Panc1 (cell line): Measurements from ENCODE around the gene KPTN. TPM values are rescaled to one million over a fixed set of nuclear protein-coding genes. Genes with fewer than 3 reads are reported as not detected.

ENCODE experiments used
- ATAC-seq: fragments of 200-7000 bp; cut with Tn5 transposase; 2 replicates; pipeline ENCODE4 v1.9.1; 2020; ENCODE audit warnings: mild to moderate bottlenecking, moderate library complexity
- BruUV-seq: library from RNA; stranded (reverse); fragments of 400-500 nt; replicated peaks from 2 replicates; lab custom pipeline; 2021; lab: Mats Ljungman, UMichigan
- CTCF ChIA-PET: fragments of 300-600 bp; sonication (Branson Sonifier 250); formaldehyde crosslinking; loops from one replicate; lab custom pipeline; 2022; ENCODE audit warnings: antibody characterized with exemption; lab: Charles Lee
- POLR2A ChIA-PET: fragments of 300-600 bp; sonication (Branson Sonifier 250); formaldehyde crosslinking; loops from one replicate; lab custom pipeline; 2022; ENCODE audit warnings: antibody characterized with exemption; lab: Charles Lee
- DNase-seq: peaks from one replicate; pipeline ENCODE4 v3.0.0-alpha.2; 2010; ENCODE audit warnings: low read depth, low spot score
- H3K27ac ChIP-seq: 2 replicates; pipeline ENCODE4 v1.5.1; 2011; ENCODE audit warnings: mild to moderate bottlenecking, low read length, inconsistent platforms
- H3K27me3 ChIP-seq: fragments of 200-500 bp; sonication (Bioruptor generic); 2 replicates; pipeline ENCODE4 v1.6.0; 2014; ENCODE audit warnings: low read length, inconsistent platforms; ENCODE audit not compliant: control insufficient read depth, insufficient read depth
- H3K36me3 ChIP-seq: fragments of 200-500 bp; sonication (Bioruptor generic); 2 replicates; pipeline ENCODE4 v1.5.1; 2014; ENCODE audit warnings: inconsistent platforms, mild to moderate bottlenecking, low read length, moderate library complexity; ENCODE audit not compliant: control insufficient read depth, insufficient read depth
- H3K4me1 ChIP-seq: 2 replicates; pipeline ENCODE4 v1.5.1; 2011; ENCODE audit warnings: inconsistent platforms, mild to moderate bottlenecking, low read length, moderate library complexity; ENCODE audit not compliant: control insufficient read depth, insufficient read depth
- H3K4me3 ChIP-seq, 2 experiments: 2 replicates each; pipeline ENCODE4 v1.5.1; 2011 to 2012; ENCODE audit warnings: low read depth in 2 of 2, low read length in 2 of 2, mild to moderate bottlenecking in 2 of 2, inconsistent platforms in 1 of 2, moderate library complexity in 1 of 2
- H3K9me3 ChIP-seq: fragments of 200-500 bp; sonication (Bioruptor generic); 2 replicates; pipeline ENCODE4 v1.5.1; 2014; ENCODE audit warnings: low read depth, mild to moderate bottlenecking, inconsistent platforms, low read length, moderate library complexity; ENCODE audit not compliant: control insufficient read depth, insufficient read depth
- CTCF ChIP-seq: fragments of 450-650 bp; IDR thresholded peaks from 2 replicates; pipeline ENCODE4 v1.5.1; 2017; ENCODE audit warnings: mild to moderate bottlenecking
- POLR2AphosphoS5 ChIP-seq: IDR thresholded peaks from 2 replicates; pipeline ENCODE4 v1.6.1; 2012; ENCODE audit warnings: mild to moderate bottlenecking, low read depth, low read length, moderate library complexity
- REST ChIP-seq, 2 experiments: IDR thresholded peaks; 2 replicates each; pipeline ENCODE4 v1.6.1; 2011 to 2012; ENCODE audit warnings: low read depth in 2 of 2, control low read depth in 1 of 2, low read length in 1 of 2, mild to moderate bottlenecking in 1 of 2, moderate library complexity in 1 of 2; ENCODE audit not compliant: insufficient read depth in 1 of 2
- SIN3A ChIP-seq: IDR thresholded peaks from 2 replicates; pipeline ENCODE4 v1.6.1; 2012; ENCODE audit warnings: low read depth, mild to moderate bottlenecking, low read length, moderate library complexity, borderline replicate concordance; ENCODE audit not compliant: insufficient read depth
- TCF7L2 ChIP-seq: IDR thresholded peaks from 2 replicates; pipeline ENCODE4 v1.6.1; 2011; ENCODE audit warnings: mild to moderate bottlenecking, low read depth, low read length, inconsistent platforms
- in situ Hi-C: cut with HindIII; loops from 2 replicates; pipeline ENCODE4 v1.10.0; 2016; ENCODE audit warnings: low sequenced_read_pairs, low pct_unique_long_range_greater_than_20kb
- intact Hi-C: fragments of 100-400 bp; cut with micrococcal nuclease; formaldehyde crosslinking; loops from one replicate; pipeline ENCODE4 v1.10.0; 2022; ENCODE audit not compliant: unreplicated experiment
- total RNA-seq: library from RNA; stranded (reverse); gene quantifications from one replicate; pipeline ENCODE4 v1.2.1, GENCODE V29; 2021; ENCODE audit not compliant: unreplicated experiment

Gene KPTN
- total RNA-seq, 1 experiment from 2014 or later, result 26.5 TPM

GRCh38 chr19:47493378-47494210 is 9.6 kb upstream of the KPTN start:
- CTCF ChIA-PET, result no interaction called here
- Histone ChIP-seq H3K27me3 (no peaks in the 10 kb centered on the region), H3K36me3 (no peaks in the 10 kb centered on the region), H3K27ac (no peak overlapping the region), H3K4me3 (no peak overlapping the region), H3K9me3 (no peaks in the 10 kb centered on the region), H3K4me1 (no peaks in the 10 kb centered on the region; the same call in 1 of the 2 replicates)
- intact Hi-C loops, result no loop called here
- DNase-seq (no peak), ATAC-seq (peak; percentile 19; the same call in 1 of the 2 replicates)
- TF ChIP-seq TCF7L2 (no peak), CTCF (no peak), SIN3A (no peak), REST (IDR thresholded peaks at IDR 0.05; ENCODE audit: insufficient read depth in 1 of 2, low read depth in 2 of 2, low read length in 1 of 2) (no peak), POLR2AphosphoS5 (no peak)
- POLR2A ChIA-PET, result no interaction called here
- in situ Hi-C loops, result no loop called here
- no TSS peak for BruUV-seq

- ChIA-PET CTCF (no interaction called here), POLR2A (no interaction called here)
- DNase-seq, result no peak
- no peaks in the 10 kb centered on the region; the same call in 1 of the 2 replicates for H3K4me1 ChIP-seq
- TF ChIP-seq REST (IDR thresholded peaks at IDR 0.05; ENCODE audit: insufficient read depth in 1 of 2, low read depth in 2 of 2, low read length in 1 of 2) (no peak), POLR2AphosphoS5 (no peak), TCF7L2 (no peak), SIN3A (no peak), CTCF (no peak)
- H3K9me3 ChIP-seq, result no peaks in the 10 kb centered on the region
- no peaks in the 10 kb centered on the region for H3K36me3 ChIP-seq
- H3K27me3 ChIP-seq, result no peaks in the 10 kb centered on the region
- BruUV-seq, result no TSS peak
- no peak for ATAC-seq
- in situ Hi-C loops, result no loop called here
- H3K27ac ChIP-seq, result no peak overlapping the region
- no peak overlapping the region for H3K4me3 ChIP-seq
- intact Hi-C loops, result no loop called here
These were observed 8.8 kb upstream of the KPTN start for GRCh38 chr19:47492571-47493377.
